G401.6 (cell line): ENCODE data around the gene RAB6A.
A peak's percentile ranks its signal among the peaks of the same experiment; 100 is the strongest.

Experiments used
- FAIRE-seq: peaks from 2 replicates; lab custom pipeline; 2012; peaks lifted over from hg19 to GRCh38; lab: Jason Lieb, UNC

Gene RAB6A

GRCh38 chr11:73717136-73717535 lies 43.7 kb downstream of the RAB6A start:
- peak; percentile 19 for FAIRE-seq

GRCh38 chr11:73716153-73717056 lies 44.5 kb downstream of the RAB6A start:
- peak; percentile 36 for FAIRE-seq

- FAIRE-seq: peak; percentile 55
Measured at GRCh38 chr11:73715541-73715940, 45.3 kb downstream of the RAB6A start.

- FAIRE-seq: no peak
Measured at GRCh38 chr11:73710964-73711363, 49.9 kb downstream of the RAB6A start.

- FAIRE-seq: no peak
Measured at GRCh38 chr11:73705053-73705452, 55.8 kb downstream of the RAB6A start.

GRCh38 chr11:73693899-73694525 lies 66.9 kb downstream of the RAB6A start:
- no peak for FAIRE-seq

- no peak for FAIRE-seq
Measured at GRCh38 chr11:73680687-73681086, 80.2 kb downstream of the RAB6A start.

GRCh38 chr11:73676552-73676951 lies 84.3 kb downstream of the RAB6A start:
- peak; percentile 66 for FAIRE-seq

- FAIRE-seq: no peak
Measured at GRCh38 chr11:73671701-73672100, 89.2 kb downstream of the RAB6A start.

- no peak for FAIRE-seq
Measured at GRCh38 chr11:73670808-73671207, 90.1 kb downstream of the RAB6A start.

- FAIRE-seq: no peak
Measured at GRCh38 chr11:73667891-73668290, 93.0 kb downstream of the RAB6A start.

- FAIRE-seq: no peak
Measured at GRCh38 chr11:73664877-73665276, 96.0 kb downstream of the RAB6A start.

GRCh38 chr11:73663604-73664495 lies 97.0 kb downstream of the RAB6A start:
- FAIRE-seq: no peak

GRCh38 chr11:73662445-73663157 lies 98.3 kb downstream of the RAB6A start:
- FAIRE-seq: no peak

- FAIRE-seq: peak; percentile 46
Measured at GRCh38 chr11:73661035-73661628, 99.7 kb downstream of the RAB6A start.

GRCh38 chr11:73660497-73661034 lies 100.3 kb downstream of the RAB6A start:
- FAIRE-seq: no peak

GRCh38 chr11:73659961-73660360 lies 100.9 kb downstream of the RAB6A start:
- FAIRE-seq: no peak

- no peak for FAIRE-seq
Measured at GRCh38 chr11:73656985-73657384, 103.9 kb downstream of the RAB6A start.

GRCh38 chr11:73655686-73656085 lies 105.2 kb downstream of the RAB6A start:
- no peak for FAIRE-seq

- no peak for FAIRE-seq
Measured at GRCh38 chr11:73654482-73655021, 106.3 kb downstream of the RAB6A start.

GRCh38 chr11:73653996-73654395 lies 106.9 kb downstream of the RAB6A start:
- FAIRE-seq: no peak
